ENCODE data around the gene PLEKHA8.

Gene PLEKHA8

GRCh38 chr7:30028216-30028748, at the start of gene PLEKHA8:
Gene PLEKHA8 (plus strand): TSS chr7:30028412. CDS start chr7:30028763, 351 bp downstream.
- DNase-seq = peak; percentile 85 to 87

GRCh38 chr7:29980151-29980550, 48.1 kb upstream of the PLEKHA8 start:
- no peak for DNase-seq

- no peak for DNase-seq
Measured at GRCh38 chr7:29987083-29987482, 41.1 kb upstream of the PLEKHA8 start.

GRCh38 chr7:29987811-29988317, 40.3 kb upstream of the PLEKHA8 start:
- no peak for DNase-seq

GRCh38 chr7:29988424-29989256, 39.6 kb upstream of the PLEKHA8 start:
- DNase-seq = peak; percentile 39 to 47

- DNase-seq = peak; percentile 41 to 58
Measured at GRCh38 chr7:29989257-29989995, 38.8 kb upstream of the PLEKHA8 start, which contains the start of gene SCRN1. Gene SCRN1 (minus strand): TSS chr7:29989801. CDS start chr7:29969067, 20,734 bp downstream.

- no peak for DNase-seq
Measured at GRCh38 chr7:29990931-29991330, 37.3 kb upstream of the PLEKHA8 start.

- no peak for DNase-seq
Measured at GRCh38 chr7:29991937-29992336, 36.3 kb upstream of the PLEKHA8 start.

- DNase-seq = no peak
Measured at GRCh38 chr7:29993140-29993539, 35.1 kb upstream of the PLEKHA8 start.

GRCh38 chr7:29995652-29996051, 32.6 kb upstream of the PLEKHA8 start:
- no peak for DNase-seq

- no peak for DNase-seq
Measured at GRCh38 chr7:29996321-29996720, 31.9 kb upstream of the PLEKHA8 start.

- no peak for DNase-seq
Measured at GRCh38 chr7:29998489-29998888, 29.7 kb upstream of the PLEKHA8 start.

GRCh38 chr7:30001998-30002397, 26.2 kb upstream of the PLEKHA8 start:
- no peak for DNase-seq

- no peak for DNase-seq
Measured at GRCh38 chr7:30003098-30003497, 25.1 kb upstream of the PLEKHA8 start.

GRCh38 chr7:30005464-30005863, 22.7 kb upstream of the PLEKHA8 start:
- no peak for DNase-seq

GRCh38 chr7:30010021-30010420, 18.2 kb upstream of the PLEKHA8 start:
- no peak for DNase-seq

GRCh38 chr7:30012757-30013156, 15.5 kb upstream of the PLEKHA8 start:
- DNase-seq = no peak

- DNase-seq = no peak
Measured at GRCh38 chr7:30018451-30018850, 9.8 kb upstream of the PLEKHA8 start.

- DNase-seq = no peak
Measured at GRCh38 chr7:30019387-30019786, 8.8 kb upstream of the PLEKHA8 start.

- DNase-seq = no peak
Measured at GRCh38 chr7:30019960-30020359, 8.3 kb upstream of the PLEKHA8 start.

- no peak for DNase-seq
Measured at GRCh38 chr7:30020535-30020934, 7.7 kb upstream of the PLEKHA8 start.

- no peak for DNase-seq
Measured at GRCh38 chr7:30022991-30023390, 5.2 kb upstream of the PLEKHA8 start.

GRCh38 chr7:30023524-30023923, 4.7 kb upstream of the PLEKHA8 start:
- no peak for DNase-seq
